Transverse colon (tissue), 3 donors: ENCODE measurements around the gene CFAP65.

ENCODE experiments used
- EP300 ChIP-seq: sonication (generic); formaldehyde crosslinking; IDR thresholded peaks from one replicate; pipeline ENCODE4 v1.6.1; 2017; ENCODE audit warnings: antibody characterized with exemption, low read depth
- POLR2A ChIP-seq: fragments of 450-650 bp; IDR thresholded peaks from one replicate; pipeline ENCODE4 v1.6.1; 2016; ENCODE audit warnings: antibody characterized with exemption, mild to moderate bottlenecking, moderate library complexity
- TF ChIP-seq, protein P1 (sequence below), 5 experiments: fragments of 200-600 bp in 3 of 5; fragments of 450-650 bp in 2 of 5; sonication (generic) in 3 of 5; IDR thresholded peaks; 1 replicate in 2 of 5; 2 replicates in 3 of 5; pipeline ENCODE4 v1.5.1; 2016 to 2017; ENCODE audit warnings: antibody characterized with exemption in 5 of 5, inconsistent platforms in 3 of 5, mild to moderate bottlenecking in 2 of 5, moderate library complexity in 1 of 5

- TF ChIP-seq POLR2A, result no peak
- TF ChIP-seq EP300, result no peak
- TF ChIP-seq, protein P1, sequence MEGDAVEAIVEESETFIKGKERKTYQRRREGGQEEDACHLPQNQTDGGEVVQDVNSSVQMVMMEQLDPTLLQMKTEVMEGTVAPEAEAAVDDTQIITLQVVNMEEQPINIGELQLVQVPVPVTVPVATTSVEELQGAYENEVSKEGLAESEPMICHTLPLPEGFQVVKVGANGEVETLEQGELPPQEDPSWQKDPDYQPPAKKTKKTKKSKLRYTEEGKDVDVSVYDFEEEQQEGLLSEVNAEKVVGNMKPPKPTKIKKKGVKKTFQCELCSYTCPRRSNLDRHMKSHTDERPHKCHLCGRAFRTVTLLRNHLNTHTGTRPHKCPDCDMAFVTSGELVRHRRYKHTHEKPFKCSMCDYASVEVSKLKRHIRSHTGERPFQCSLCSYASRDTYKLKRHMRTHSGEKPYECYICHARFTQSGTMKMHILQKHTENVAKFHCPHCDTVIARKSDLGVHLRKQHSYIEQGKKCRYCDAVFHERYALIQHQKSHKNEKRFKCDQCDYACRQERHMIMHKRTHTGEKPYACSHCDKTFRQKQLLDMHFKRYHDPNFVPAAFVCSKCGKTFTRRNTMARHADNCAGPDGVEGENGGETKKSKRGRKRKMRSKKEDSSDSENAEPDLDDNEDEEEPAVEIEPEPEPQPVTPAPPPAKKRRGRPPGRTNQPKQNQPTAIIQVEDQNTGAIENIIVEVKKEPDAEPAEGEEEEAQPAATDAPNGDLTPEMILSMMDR (IDR thresholded peaks at IDR 0.05), result no peak
Measured at GRCh38 chr2:218960309-218961165, 80.8 kb downstream of the CFAP65 start.
